ENCODE measurements around the gene HMGCL.

- TF ChIP-seq CTCF (conservative IDR thresholded peaks at IDR 0.05; ENCODE audit: low read depth, low read length) (no peak), EZH2 (IDR thresholded peaks at IDR 0.05; ENCODE audit: low read length, unreplicated experiment) (no peak), EZH2phosphoT487 (IDR thresholded peaks at IDR 0.05; ENCODE audit: borderline replicate concordance, low read length) (no peak)
Observed at GRCh38 chr1:23768733-23769132, 56.5 kb downstream of the HMGCL start.

All from PC-3 (cell line).